H1 (cell line): ENCODE measurements around the gene ACY1. TPM values are rescaled to one million over a fixed set of nuclear protein-coding genes. Genes with fewer than 3 reads are reported as not detected.

Source experiments
- CTCF ChIA-PET: fragments of 300-600 bp; sonication (Branson Sonifier 250); formaldehyde crosslinking; loops from one replicate; lab custom pipeline; 2021; ENCODE audit not compliant: partially characterized antibody; lab: Charles Lee
- POLR2A ChIA-PET: fragments of 300-600 bp; sonication (Branson Sonifier 250); formaldehyde crosslinking; loops from one replicate; lab custom pipeline; 2021; ENCODE audit warnings: inconsistent platforms; ENCODE audit not compliant: partially characterized antibody; lab: Charles Lee
- DNase-seq, 2 experiments: peaks; one replicate each; pipeline versions ENCODE4 v3.0.0 to v3.0.0-alpha.2; 2010 to 2022; ENCODE audit warnings: low spot score in 2 of 2, low read depth in 1 of 2, mixed read lengths in 1 of 2
- FAIRE-seq: peaks from 2 replicates; lab custom pipeline; 2011; peaks lifted over from hg19 to GRCh38; lab: Jason Lieb, UNC
- H2AFZ ChIP-seq: 2 replicates; pipeline ENCODE4 v1.8.1; 2012; ENCODE audit warnings: low read length, inconsistent platforms
- H2AK5ac ChIP-seq: 2 replicates; pipeline ENCODE4 v1.6.1; 2013; ENCODE audit warnings: low read depth, low read length
- H2BK120ac ChIP-seq: replicated peaks from 2 replicates; pipeline ENCODE3; 2013; ENCODE audit warnings: low read depth, low read length, inconsistent platforms
- H2BK12ac ChIP-seq: 2 replicates; pipeline ENCODE4 v1.6.1; 2013; ENCODE audit warnings: low read depth, low read length
- H2BK15ac ChIP-seq: 2 replicates; pipeline ENCODE4 v1.6.1; 2013; ENCODE audit warnings: low read length
- H2BK20ac ChIP-seq: 2 replicates; pipeline ENCODE4 v1.6.1; 2013; ENCODE audit warnings: low read length
- H2BK5ac ChIP-seq: 2 replicates; pipeline ENCODE4 v1.6.1; 2013; ENCODE audit warnings: low read depth, low read length
- H3K14ac ChIP-seq: 2 replicates; pipeline ENCODE4 v1.6.1; 2013; ENCODE audit warnings: inconsistent platforms; ENCODE audit not compliant: insufficient read length
- H3K18ac ChIP-seq: 2 replicates; pipeline ENCODE4 v1.6.1; 2013; ENCODE audit warnings: low read length; ENCODE audit errors: extremely low read depth
- H3K23ac ChIP-seq: 2 replicates; pipeline ENCODE4 v1.6.1; 2013; ENCODE audit warnings: inconsistent platforms; ENCODE audit not compliant: insufficient read length
- H3K23me2 ChIP-seq: 2 replicates; pipeline ENCODE4 v1.6.1; 2013; ENCODE audit warnings: low read depth, low read length
- H3K27ac ChIP-seq: 2 replicates; pipeline ENCODE4 v1.6.1; 2011; ENCODE audit warnings: low read depth, low read length, inconsistent platforms
- H3K27me3 ChIP-seq, 4 experiments: replicated peaks in 1 of 4; 1 replicate in 1 of 4; 2 replicates in 3 of 4; pipeline versions ENCODE4 v1.6.1 to v1.8.1; 2011 to 2013; ENCODE audit warnings: low read length in 3 of 4, mild to moderate bottlenecking in 3 of 4, inconsistent platforms in 2 of 4, mixed read lengths in 2 of 4, moderate library complexity in 1 of 4; ENCODE audit not compliant: control insufficient read depth in 3 of 4, insufficient read depth in 3 of 4; ENCODE audit errors: extremely low read depth in 1 of 4
- H3K36me3 ChIP-seq, 4 experiments: 2 replicates each; pipeline versions ENCODE4 v1.6.1 to v1.8.1; 2011 to 2013; ENCODE audit warnings: mild to moderate bottlenecking in 4 of 4, low read length in 3 of 4, moderate library complexity in 2 of 4, control low read depth in 1 of 4, inconsistent platforms in 1 of 4; ENCODE audit not compliant: insufficient read depth in 4 of 4, control insufficient read depth in 2 of 4
- H3K4ac ChIP-seq: replicated peaks from 2 replicates; pipeline ENCODE3; 2013; ENCODE audit warnings: low read length, low read depth, mixed read lengths, inconsistent platforms; ENCODE audit not compliant: insufficient read length
- H3K4me1 ChIP-seq, 4 experiments: replicated peaks in 1 of 4; 1 replicate in 1 of 4; 2 replicates in 3 of 4; pipeline versions ENCODE4 v1.6.1 to v1.8.1; 2011 to 2013; ENCODE audit warnings: low read length in 3 of 4, inconsistent platforms in 2 of 4, mixed read lengths in 1 of 4; ENCODE audit not compliant: insufficient read depth in 4 of 4, control insufficient read depth in 3 of 4
- H3K4me2 ChIP-seq, 2 experiments: 2 replicates each; pipeline versions ENCODE4 v1.6.1 to v1.8.1; 2011 to 2013; ENCODE audit warnings: low read depth in 2 of 2, low read length in 2 of 2, control low read depth in 1 of 2, inconsistent platforms in 1 of 2, mild to moderate bottlenecking in 1 of 2; ENCODE audit not compliant: insufficient read depth in 1 of 2
- H3K4me3 ChIP-seq, 4 experiments: fragments of 200-600, 300-600 bp in 1 of 4; sonication (generic), shearing (Covaris generic), sonication (Bioruptor Twin) in 1 of 4; 2 replicates each; pipeline versions ENCODE4 v1.5.1 to v1.8.1; 2011 to 2016; ENCODE audit warnings: low read length in 4 of 4, low read depth in 3 of 4, control low read depth in 2 of 4, inconsistent platforms in 2 of 4, mild to moderate bottlenecking in 2 of 4, mixed read lengths in 1 of 4, moderate library complexity in 1 of 4; ENCODE audit not compliant: insufficient read depth in 2 of 4; ENCODE audit errors: extremely low read depth in 1 of 4
- H3K56ac ChIP-seq: replicated peaks from 2 replicates; pipeline ENCODE3; 2013; ENCODE audit warnings: low read depth, mild to moderate bottlenecking, mixed read lengths, low read length, inconsistent platforms; ENCODE audit not compliant: insufficient read length
- H3K79me1 ChIP-seq: 2 replicates; pipeline ENCODE4 v1.6.1; 2013; ENCODE audit warnings: low read depth, low read length, control low read depth
- H3K79me2 ChIP-seq, 2 experiments: 2 replicates each; pipeline versions ENCODE4 v1.6.1 to v1.8.1; 2012 to 2013; ENCODE audit warnings: low read length in 2 of 2, mild to moderate bottlenecking in 2 of 2, inconsistent platforms in 1 of 2; ENCODE audit not compliant: insufficient read depth in 2 of 2, control insufficient read depth in 1 of 2
- H3K9ac ChIP-seq, 4 experiments: replicated peaks in 1 of 4; 1 replicate in 1 of 4; 2 replicates in 3 of 4; pipeline versions ENCODE4 v1.6.1 to v1.8.1; 2011 to 2013; ENCODE audit warnings: low read depth in 3 of 4, low read length in 3 of 4, control low read depth in 2 of 4, mild to moderate bottlenecking in 2 of 4, moderate library complexity in 2 of 4, inconsistent platforms in 1 of 4; ENCODE audit errors: extremely low read depth in 1 of 4
- H3K9me3 ChIP-seq, 2 experiments: 2 replicates each; pipeline versions ENCODE4 v1.6.1 to v1.8.1; 2012 to 2013; ENCODE audit warnings: mild to moderate bottlenecking in 2 of 2, moderate library complexity in 2 of 2, control low read depth in 1 of 2, inconsistent platforms in 1 of 2, low read depth in 1 of 2, low read length in 1 of 2, mixed read lengths in 1 of 2; ENCODE audit not compliant: insufficient read depth in 2 of 2
- H4K20me1 ChIP-seq, 2 experiments: replicated peaks in 1 of 2; 2 replicates each; pipeline versions ENCODE3 to v1.8.1; 2011 to 2013; ENCODE audit warnings: inconsistent platforms in 2 of 2, low read length in 2 of 2, mild to moderate bottlenecking in 1 of 2; ENCODE audit not compliant: insufficient read depth in 2 of 2, control insufficient read depth in 1 of 2
- H4K5ac ChIP-seq: 2 replicates; pipeline ENCODE4 v1.6.1; 2013; ENCODE audit warnings: low read length, low read depth, mixed read lengths, inconsistent platforms; ENCODE audit not compliant: insufficient read length
- H4K8ac ChIP-seq: 2 replicates; pipeline ENCODE4 v1.8.0; 2013; ENCODE audit warnings: mild to moderate bottlenecking, moderate library complexity, low read length, inconsistent platforms; ENCODE audit not compliant: insufficient read depth; ENCODE audit errors: extremely low read depth
- H4K91ac ChIP-seq: replicated peaks from 2 replicates; pipeline ENCODE3; 2013; ENCODE audit warnings: low read length, mixed read lengths, inconsistent platforms; ENCODE audit not compliant: insufficient read length
- CEBPB ChIP-seq: IDR thresholded peaks from 2 replicates; pipeline ENCODE4 v1.6.1; 2012; ENCODE audit warnings: low read depth, low read length
- CREB1 ChIP-seq: IDR thresholded peaks from 2 replicates; pipeline ENCODE4 v1.6.1; 2012; ENCODE audit warnings: inconsistent platforms
- EGR1 ChIP-seq: IDR thresholded peaks from 2 replicates; pipeline ENCODE4 v1.6.1; 2011; ENCODE audit warnings: low read depth, low read length, borderline replicate concordance
- KDM5A ChIP-seq: fragments of 200-600 bp; IDR thresholded peaks from 2 replicates; pipeline ENCODE4 v1.7.1; 2012; ENCODE audit warnings: mild to moderate bottlenecking, low read length, inconsistent platforms, mixed read lengths
- MAFK ChIP-seq: IDR thresholded peaks from 2 replicates; pipeline ENCODE4 v1.6.1; 2012; ENCODE audit warnings: low read depth, mild to moderate bottlenecking, improper control_type of control experiment, low read length
- USF2 ChIP-seq: IDR thresholded peaks from 2 replicates; pipeline ENCODE4 v1.6.1; 2011; ENCODE audit warnings: low read length, improper control_type of control experiment
- WGBS, 2 experiments: shearing (Covaris generic) in 1 of 2; methylation state at CpG; one replicate each; pipeline versions ENCODE4 v1.1.6 to v1.1.7; 2013 to 2015; ENCODE audit warnings: low lambda C conversion rate in 2 of 2, mixed read lengths in 2 of 2, inconsistent platforms in 1 of 2, low coverage in 1 of 2, missing lambda C conversion rate in 1 of 2; ENCODE audit not compliant: insufficient replicate concordance in 2 of 2, insufficient coverage in 1 of 2, insufficient read length in 1 of 2; ENCODE audit errors: extremely low coverage in 1 of 2, missing lambda C conversion rate in 1 of 2; 5-methylcytosine and 5-hydroxymethylcytosine counted together
- long read RNA-seq, 2 experiments: library from RNA in 1 of 2; library from capped mRNA in 1 of 2; stranded (forward); transcript quantifications; one replicate each; pipeline ENCODE4 v2.0.0, GENCODE V29; 2021; ENCODE audit warnings: inconsistent platforms in 1 of 2
- polyA minus RNA-seq, 3 experiments: library from RNA; depleted of rRNA, polyadenylated mRNA; stranded (reverse); fragments of >200 nt; gene quantifications; 1 replicate in 2 of 3; 2 replicates in 1 of 3; pipeline ENCODE4 v1.2.3, GENCODE V29; 2011
- polyA plus RNA-seq, 7 experiments: library from polyadenylated mRNA; depleted of rRNA in 3 of 7; stranded (reverse) in 5 of 7; unstranded in 2 of 7; fragments of >200 nt in 5 of 7; fragments of 200-250 nt in 2 of 7; gene quantifications; 1 replicate in 5 of 7; 2 replicates in 1 of 7; 4 replicates in 1 of 7; pipeline versions ENCODE4 v1.2.1 to v1.2.3, GENCODE V29; 2011 to 2013; ENCODE audit warnings: missing spikeins in 2 of 7, mixed read lengths in 2 of 7
- total RNA-seq: library from RNA; stranded (reverse); fragmentation: NEBNext Ultra II Directional; extraction: Animal tissue kit (Norgen Biotek cat#: 25700); gene quantifications from 2 replicates; pipeline ENCODE4 v1.2.1, GENCODE V29; 2021
- TF ChIP-seq, protein P1 (sequence below): IDR thresholded peaks from 2 replicates; pipeline ENCODE4 v1.6.1; 2012; ENCODE audit warnings: inconsistent platforms

Gene ACY1
- total RNA-seq (45.5 and 48.3 TPM in 2 replicates), polyA plus RNA-seq (2011; rRNA removed) (113 and 189 TPM in 2 replicates), polyA minus RNA-seq (2011; rRNA and poly(A)+ RNA removed) (58.7 and 82.2 TPM in 2 replicates)
- 84.0 TPM for polyA plus RNA-seq (2011; cell fraction: cytosol; rRNA removed)
- polyA plus RNA-seq (2011; cell fraction: nucleus; rRNA removed): 135 TPM
- 34.5 to 75.6 TPM (median 65.5 TPM) in 4 replicates for polyA plus RNA-seq (2012, experiment 1 of 2)
- 75.0 TPM for polyA plus RNA-seq (2012, experiment 2 of 2)
- 33.1 TPM for polyA plus RNA-seq (2013, experiment 1 of 2)
- 31.7 TPM for polyA plus RNA-seq (2013, experiment 2 of 2)
- polyA minus RNA-seq (2011; cell fraction: cytosol; rRNA and poly(A)+ RNA removed): 40.8 TPM
- polyA minus RNA-seq (2011; cell fraction: nucleus; rRNA and poly(A)+ RNA removed): 47.3 TPM
- long read RNA-seq, experiment 1, transcript ACY1-215 (15 exons, 1,684 nt): major isoform, 17 of 37 reads
- long read RNA-seq, experiment 1, partial matches to known transcripts: 10 of 37 reads
- long read RNA-seq, experiment 1, other reads (novel, unspliced or antisense): 5 of 37 reads
- long read RNA-seq, experiment 2, transcript ACY1-215 (15 exons, 1,684 nt): major isoform, 37 of 49 reads
- long read RNA-seq, experiment 2, partial matches to known transcripts: 1 of 49 reads
- long read RNA-seq, experiment 2, other reads (novel, unspliced or antisense): 6 of 49 reads

GRCh38 chr3:51982838-51983577 lies at the start of gene ACY1:
Gene ACY1, plus strand, starts transcription at chr3:51983535. Its CDS starts 530 bp downstream, at chr3:51984065.
- Histone ChIP-seq H3K79me2 (no peaks in the 10 kb centered on the region), H3K36me3 (no peaks in the 10 kb centered on the region), H2BK20ac (peak within 1 kb of the TSS; percentile 87; the same call in 1 of the 2 replicates), H4K8ac (peak within 1 kb of the TSS; percentile 85; the same call in 1 of the 2 replicates), H3K4ac (peak within 1 kb of the TSS; percentile 86), H3K9me3 (no peaks in the 10 kb centered on the region), H3K14ac (no peak within 1 kb of the TSS), H2AK5ac (peak within 1 kb of the TSS; percentile 77), H3K4me3 (peak within 1 kb of the TSS; percentile 53 to 63 (median 56)), H2BK5ac (peak within 1 kb of the TSS; percentile 95), H2AFZ (peak within 1 kb of the TSS; percentile 52), H4K91ac (peak within 1 kb of the TSS; percentile 78), H3K18ac (peak within 1 kb of the TSS; percentile 89), H3K56ac (peak within 1 kb of the TSS; percentile 43), H2BK15ac (peak within 1 kb of the TSS; percentile 99; the same call in 1 of the 2 replicates), H3K4me2 (peak within 1 kb of the TSS; percentile 89 to 97), H3K23me2 (peaks cover 7% of the 10 kb centered on the region), H4K20me1 (peaks cover 0 to 2% of the 10 kb centered on the region in 2 experiments), H3K27ac (peak within 1 kb of the TSS; percentile 45; the same call in 1 of the 2 replicates), H4K5ac (peak within 1 kb of the TSS; percentile 71), H3K79me1 (peaks cover 7% of the 10 kb centered on the region), H3K9ac (peak within 1 kb of the TSS; percentile 30 to 65 (median 40); a peak in 6 of 7 replicates), H3K4me1 (peaks cover 0 to 12% (median 9%) of the 10 kb centered on the region in 4 experiments; a peak in 6 of 7 replicates), H3K23ac (no peak within 1 kb of the TSS), H3K27me3 (no peaks in the 10 kb centered on the region), H2BK120ac (no peak within 1 kb of the TSS), H2BK12ac (peak within 1 kb of the TSS; percentile 91; the same call in 1 of the 2 replicates)
- WGBS, 2 experiments: 2% methylated on average over 51 of the region's 68 CpGs; no CpG with 5 or more reads in 1 of the 2 experiments
- ChIA-PET POLR2A (interaction anchor here (0.8 to 29.3 kb wide), 16 partner anchors 1 to 173 kb away, joined by 3 to 923 read pairs (median 5); partner anchors contain the start of genes ABHD14A, ABHD14B, ACY1 and GPR62), CTCF (interaction anchor here (0.7 to 5.5 kb wide), 24 partner anchors 10 to 223 kb away, joined by 3 to 66 read pairs (median 6); partner anchors contain the start of genes ABHD14B, GPR62, PARP3 and PCBP4)
- FAIRE-seq (no peak), DNase-seq (peak in 1 of 2 experiments; percentile 89)
- TF ChIP-seq CEBPB (no peak), USF2 (peak; percentile 75), CREB1 (peak; percentile 85), MAFK (no peak), KDM5A (no peak), EGR1 (no peak)
- TF ChIP-seq, protein P1, sequence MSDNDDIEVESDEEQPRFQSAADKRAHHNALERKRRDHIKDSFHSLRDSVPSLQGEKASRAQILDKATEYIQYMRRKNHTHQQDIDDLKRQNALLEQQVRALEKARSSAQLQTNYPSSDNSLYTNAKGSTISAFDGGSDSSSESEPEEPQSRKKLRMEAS: peak; percentile 99
